Pancreas (tissue), 10 donors: ENCODE measurements around the gene NRP2. TPM values are rescaled to one million over a fixed set of nuclear protein-coding genes. Genes with fewer than 3 reads are reported as not detected.

ENCODE experiments used
- ATAC-seq, 4 donors: fragments of 200-7000 bp; cut with Tn5 transposase; one replicate each; pipeline versions ENCODE4 v1.8.0 to v1.9.1; 2020; ENCODE audit warnings: mild to moderate bottlenecking in 4 of 4, moderate library complexity in 4 of 4
- DNase-seq, 6 donors: peaks; one replicate each; pipeline ENCODE4 v3.0.0-alpha.2; 2020
- FAIRE-seq: peaks from 2 replicates; lab custom pipeline; 2012; peaks lifted over from hg19 to GRCh38; lab: Jason Lieb, UNC
- H3K27ac ChIP-seq, 4 donors: fragments of 200-600 bp; sonication (generic); 1 replicate in 3 of 4; 2 replicates in 1 of 4; pipeline versions ENCODE4 v1.5.0 to v1.8.0; 2020
- H3K27me3 ChIP-seq, 4 donors: fragments of 200-600 bp; one replicate each; pipeline ENCODE4 v1.8.0; 2021
- H3K36me3 ChIP-seq, 3 donors: fragments of 200-600 bp; sonication (generic) in 1 of 3; one replicate each; pipeline versions ENCODE4 v1.5.0 to v1.8.0; 2020 to 2021
- H3K4me1 ChIP-seq, 3 donors: fragments of 200-600 bp; one replicate each; pipeline ENCODE4 v1.8.0; 2021
- H3K4me3 ChIP-seq, 4 donors: fragments of 200-600 bp; sonication (generic) in 2 of 4; one replicate each; pipeline versions ENCODE4 v1.5.0 to v1.8.0; 2020 to 2021
- H3K9me3 ChIP-seq, 4 donors: fragments of 200-600 bp; one replicate each; pipeline ENCODE4 v1.8.0; 2021
- WGBS, 2 donors: extraction: QIAGEN DNeasy Blood & Tissue Kit; methylation state at CpG; one replicate each; pipeline ENCODE4 v1.1.7; 2013; 5-methylcytosine and 5-hydroxymethylcytosine counted together
- intact Hi-C, 3 donors: fragments of 100-400 bp; cut with DNase I; formaldehyde crosslinking; loops; one replicate each; pipeline versions ENCODE4 v1.11.1 to v1.14.2; 2022
- polyA plus RNA-seq, 2 donors: library from polyadenylated mRNA; stranded (reverse); fragments of 200-250 nt; gene quantifications; one replicate each; pipeline ENCODE4 v1.2.3, GENCODE V29; 2013
- total RNA-seq, 6 donors: library from RNA; stranded (reverse); fragmentation: NEBNext Ultra II Directional in 4 of 6; extraction: Animal tissue kit (Norgen Biotek cat#: 25700) in 4 of 6; gene quantifications; one replicate each; pipeline versions ENCODE4 v1.2.1 to v1.2.4, GENCODE V29; 2021 to 2023
- TF ChIP-seq, protein P1 (sequence below), 4 donors: fragments of 200-600 bp; sonication (generic) in 3 of 4; IDR thresholded peaks; one replicate each; pipeline versions ENCODE4 v1.5.0 to v1.8.0; 2021; ENCODE audit warnings: antibody characterized with exemption in 4 of 4
- donor health status: healthy with polysubstance abuse.
- donor health status: DM: no; HTN: no; CAD: no; lungs with moderate emphysema.
- donor health status: DM: no; HTN: no; CAD: no.
- donor health status: control.
- donor health status: control.
- donor health status: Bipolar disorder and iron deficiency.
- donor health status: DM: yes; HTN: yes; CAD: no.
- donor health status: DM: no; HTN: no; CAD: no.
- donor health status: DM: no; HTN: no; CAD: no.
- donor health status: DM: yes; HTN: yes; CAD: no.

NRP2 gene
- total and polyA plus RNA-seq, 8 donors: 0.65 to 11.0 (median 1.6) TPM

DNA sequence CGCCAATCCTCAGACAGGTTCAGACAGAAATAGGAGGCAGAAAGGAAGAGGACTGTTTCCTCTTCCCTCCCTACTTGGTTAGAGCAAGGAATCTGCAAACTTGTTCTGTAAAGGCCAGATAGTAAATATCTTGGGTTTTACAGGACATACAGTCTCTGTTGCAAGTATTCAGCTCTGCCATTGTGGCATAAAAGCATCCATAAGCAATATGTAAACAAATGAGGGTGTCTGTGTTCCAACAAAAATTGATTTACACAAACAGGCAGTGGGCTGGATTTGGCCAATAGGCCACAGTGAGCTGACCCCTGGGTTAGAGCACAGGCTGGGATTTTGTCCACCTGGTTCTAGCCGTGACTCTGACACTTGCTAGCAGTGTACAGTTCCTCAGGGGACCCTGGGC, 89.4 kb downstream of the NRP2 start:
- Histone ChIP-seq H3K27me3 (no peaks in the 10 kb centered on the region), H3K9me3 (no peaks in the 10 kb centered on the region), H3K36me3 (no peaks in the 10 kb centered on the region), H3K27ac (no peak overlapping the region), H3K4me3 (no peak overlapping the region), H3K4me1 (no peaks in the 10 kb centered on the region)
- ATAC-seq: no peak
- TF ChIP-seq, protein P1, sequence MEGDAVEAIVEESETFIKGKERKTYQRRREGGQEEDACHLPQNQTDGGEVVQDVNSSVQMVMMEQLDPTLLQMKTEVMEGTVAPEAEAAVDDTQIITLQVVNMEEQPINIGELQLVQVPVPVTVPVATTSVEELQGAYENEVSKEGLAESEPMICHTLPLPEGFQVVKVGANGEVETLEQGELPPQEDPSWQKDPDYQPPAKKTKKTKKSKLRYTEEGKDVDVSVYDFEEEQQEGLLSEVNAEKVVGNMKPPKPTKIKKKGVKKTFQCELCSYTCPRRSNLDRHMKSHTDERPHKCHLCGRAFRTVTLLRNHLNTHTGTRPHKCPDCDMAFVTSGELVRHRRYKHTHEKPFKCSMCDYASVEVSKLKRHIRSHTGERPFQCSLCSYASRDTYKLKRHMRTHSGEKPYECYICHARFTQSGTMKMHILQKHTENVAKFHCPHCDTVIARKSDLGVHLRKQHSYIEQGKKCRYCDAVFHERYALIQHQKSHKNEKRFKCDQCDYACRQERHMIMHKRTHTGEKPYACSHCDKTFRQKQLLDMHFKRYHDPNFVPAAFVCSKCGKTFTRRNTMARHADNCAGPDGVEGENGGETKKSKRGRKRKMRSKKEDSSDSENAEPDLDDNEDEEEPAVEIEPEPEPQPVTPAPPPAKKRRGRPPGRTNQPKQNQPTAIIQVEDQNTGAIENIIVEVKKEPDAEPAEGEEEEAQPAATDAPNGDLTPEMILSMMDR (IDR thresholded peaks at IDR 0.05): no peak
- FAIRE-seq: no peak
- no peak for DNase-seq
- intact Hi-C loops: loop anchor here (10.0 kb wide), 3 partner anchors 113 to 173 kb away; no protein-coding TSS in a partner anchor
- 67 to 74% methylated on average over 2 of the region's 2 CpGs for WGBS, 2 donors

DNA sequence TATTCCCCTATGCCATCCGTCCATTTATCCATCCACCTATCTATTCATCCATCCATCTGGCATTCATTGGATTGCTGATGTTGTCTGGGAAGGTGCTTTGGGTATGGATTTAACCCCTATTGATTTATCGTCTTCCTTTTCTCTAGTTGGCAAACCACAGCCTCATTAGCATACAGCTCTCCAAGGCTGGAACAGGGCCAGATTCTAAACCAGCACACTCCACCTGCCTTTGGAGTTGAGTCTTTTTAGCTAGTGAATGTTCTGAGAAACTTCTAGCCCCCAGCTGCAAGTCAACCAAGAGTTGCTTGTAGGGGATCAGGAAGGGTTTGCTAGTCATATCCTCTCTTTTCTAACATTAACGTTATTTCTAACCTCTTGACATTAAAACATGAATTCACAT, 90.7 kb downstream of the NRP2 start:
- no peak for ATAC-seq
- no peaks in the 10 kb centered on the region for H3K4me1 ChIP-seq
- intact Hi-C loops: loop anchor here (10.0 kb wide), 3 partner anchors 112 to 172 kb away; no protein-coding TSS in a partner anchor
- H3K36me3 ChIP-seq: no peaks in the 10 kb centered on the region
- H3K9me3 ChIP-seq: no peaks in the 10 kb centered on the region
- no peak overlapping the region for H3K27ac ChIP-seq
- FAIRE-seq: no peak
- no peak overlapping the region for H3K4me3 ChIP-seq
- WGBS, 2 donors: 51 to 66% methylated on average over 3 of the region's 3 CpGs
- TF ChIP-seq, protein P1 (IDR thresholded peaks at IDR 0.05): no peak
- no peak for DNase-seq
- H3K27me3 ChIP-seq: no peaks in the 10 kb centered on the region

DNA sequence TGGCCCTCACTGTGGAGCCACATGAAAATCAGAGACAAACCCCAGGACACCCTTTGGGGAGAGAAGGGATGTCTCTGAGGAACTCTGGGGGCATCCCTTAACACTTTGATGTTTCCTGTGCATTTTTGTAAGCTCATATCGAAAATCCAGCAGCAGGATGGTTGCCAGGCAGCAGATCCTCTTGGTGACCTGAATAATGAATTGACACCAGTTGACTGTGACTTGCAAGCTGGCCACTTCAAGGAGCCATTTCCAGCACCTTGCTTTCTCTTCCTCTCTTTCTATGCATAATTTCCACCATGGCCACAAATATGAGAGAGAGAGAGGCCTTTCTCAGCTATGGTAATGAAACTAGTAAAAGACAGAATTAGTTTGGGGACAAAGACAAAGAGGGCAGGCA, 91.7 kb downstream of the NRP2 start:
- intact Hi-C loops: loop anchor here (10.0 kb wide), 3 partner anchors 111 to 171 kb away; no protein-coding TSS in a partner anchor
- Histone ChIP-seq H3K4me1 (no peaks in the 10 kb centered on the region), H3K9me3 (no peaks in the 10 kb centered on the region), H3K27me3 (no peaks in the 10 kb centered on the region), H3K4me3 (no peak overlapping the region), H3K27ac (no peak overlapping the region), H3K36me3 (no peaks in the 10 kb centered on the region)
- TF ChIP-seq, protein P1 (IDR thresholded peaks at IDR 0.05): no peak
- ATAC-seq: no peak
- WGBS, 2 donors: 40 to 68% methylated on average over 1 of the region's 1 CpG
- FAIRE-seq: no peak
- no peak for DNase-seq

DNA sequence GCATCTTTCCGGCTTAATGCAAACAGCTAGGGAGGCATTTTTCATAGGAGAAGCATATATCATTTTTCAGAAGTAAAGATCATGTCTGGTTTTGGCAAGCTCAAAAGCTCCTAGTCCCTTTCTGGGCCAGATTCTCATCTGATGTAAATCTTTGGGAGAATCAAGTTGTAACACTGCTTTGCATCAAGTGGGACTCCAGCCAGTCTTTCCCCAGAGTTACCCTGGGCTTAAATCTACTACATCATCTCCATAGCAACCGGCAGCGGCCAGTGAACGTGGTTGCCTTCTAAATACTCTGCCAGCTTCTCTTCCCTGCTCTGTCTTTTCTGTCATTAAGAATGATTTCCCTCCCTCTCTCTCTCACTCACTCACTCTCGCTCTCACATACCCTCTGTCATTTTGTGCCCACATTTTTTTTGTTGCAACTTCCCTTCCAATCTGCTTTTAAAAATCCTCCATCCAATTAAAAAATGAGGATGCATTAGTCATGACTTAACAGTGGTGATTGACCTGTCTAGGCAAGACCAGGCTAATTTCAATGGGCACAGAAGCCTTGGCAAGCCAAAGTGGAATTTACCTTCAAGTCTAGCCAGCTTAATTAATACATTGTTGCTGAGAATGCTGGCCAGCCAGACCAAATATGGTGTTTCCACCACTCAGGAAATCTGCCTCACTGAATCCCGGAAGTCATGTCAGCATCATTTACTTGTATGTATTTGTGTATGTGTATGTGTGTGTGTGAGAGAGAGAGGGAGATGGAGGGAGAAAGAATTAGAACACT, 93.0 kb downstream of the NRP2 start:
- 30 to 36% methylated on average over 6 of the region's 6 CpGs for WGBS, 2 donors
- Histone ChIP-seq H3K4me1 (no peaks in the 10 kb centered on the region), H3K9me3 (no peaks in the 10 kb centered on the region), H3K36me3 (no peaks in the 10 kb centered on the region), H3K27me3 (no peaks in the 10 kb centered on the region), H3K27ac (no peak overlapping the region), H3K4me3 (no peak overlapping the region)
- FAIRE-seq (no peak), ATAC-seq (peak in 2 of 4 donors; percentile 12 to 53), DNase-seq (no peak)
- TF ChIP-seq, protein P1 (IDR thresholded peaks at IDR 0.05): no peak
- intact Hi-C loops: loop anchor here (5.0 to 10.0 kb wide), 5 partner anchors 37 to 170 kb away; no protein-coding TSS in a partner anchor

GRCh38 chr2:205776139-205776538, 93.8 kb downstream of the NRP2 start:
- peak; percentile 85 to 99 (median 94) for ATAC-seq
- 37 to 39% methylated on average over 19 of the region's 19 CpGs for WGBS, 2 donors
- intact Hi-C loops: loop anchor here (5.0 to 10.0 kb wide), 5 partner anchors 36 to 169 kb away; no protein-coding TSS in a partner anchor
- TF ChIP-seq, protein P1 (IDR thresholded peaks at IDR 0.05): peak; percentile 77 to 79 (median 78)
- DNase-seq: peak; percentile 65 to 88 (median 80)
- no peaks in the 10 kb centered on the region for H3K4me1 ChIP-seq
- FAIRE-seq: no peak
- no peaks in the 10 kb centered on the region for H3K27me3 ChIP-seq
- no peaks in the 10 kb centered on the region for H3K36me3 ChIP-seq
- no peak overlapping the region for H3K27ac ChIP-seq
- H3K4me3 ChIP-seq: no peak overlapping the region
- no peaks in the 10 kb centered on the region for H3K9me3 ChIP-seq
